H1 (cell line): ENCODE measurements around the gene LMTK3.

Experiments used
- BACH1 ChIP-seq: IDR thresholded peaks from 2 replicates; pipeline ENCODE4 v1.6.1; 2012; ENCODE audit warnings: low read length, improper control_type of control experiment
- CREB1 ChIP-seq: IDR thresholded peaks from 2 replicates; pipeline ENCODE4 v1.6.1; 2012; ENCODE audit warnings: inconsistent platforms
- EP300 ChIP-seq, 2 experiments: IDR thresholded peaks; 1 replicate in 1 of 2; 2 replicates in 1 of 2; pipeline ENCODE4 v1.6.1; 2011 to 2012; ENCODE audit warnings: low read depth in 2 of 2, low read length in 2 of 2, mild to moderate bottlenecking in 2 of 2, borderline replicate concordance in 1 of 2, inconsistent platforms in 1 of 2, moderate library complexity in 1 of 2
- EZH2 ChIP-seq: fragments of 200-600 bp; sonication (generic); IDR thresholded peaks from 2 replicates; pipeline ENCODE4 v1.7.1; 2012; ENCODE audit warnings: low read depth, mild to moderate bottlenecking, moderate library complexity, low read length, inconsistent platforms; ENCODE audit not compliant: severe bottlenecking
- MAFK ChIP-seq: IDR thresholded peaks from 2 replicates; pipeline ENCODE4 v1.6.1; 2012; ENCODE audit warnings: low read depth, mild to moderate bottlenecking, improper control_type of control experiment, low read length
- RFX5 ChIP-seq: IDR thresholded peaks from 2 replicates; pipeline ENCODE4 v1.6.1; 2011; ENCODE audit warnings: low read depth, low read length, improper control_type of control experiment, borderline replicate concordance
- SIX5 ChIP-seq: IDR thresholded peaks from 2 replicates; pipeline ENCODE4 v1.6.1; 2011; ENCODE audit warnings: mild to moderate bottlenecking, low read depth, low read length
- TAF7 ChIP-seq: optimal IDR thresholded peaks from 2 replicates; pipeline ENCODE3; 2011; ENCODE audit warnings: low read depth, mild to moderate bottlenecking, inconsistent platforms, low read length, moderate library complexity, borderline replicate concordance
- YY1 ChIP-seq: IDR thresholded peaks from 2 replicates; pipeline ENCODE4 v1.6.1; 2011; ENCODE audit warnings: low read depth, mild to moderate bottlenecking, low read length
- ZNF274 ChIP-seq: IDR thresholded peaks from 2 replicates; pipeline ENCODE4 v1.7.0; 2012; ENCODE audit warnings: low read length, borderline replicate concordance; ENCODE audit errors: extremely low read depth
- TF ChIP-seq, protein P1 (sequence below), 3 experiments: IDR thresholded peaks; 1 replicate in 2 of 3; 2 replicates in 1 of 3; pipeline versions ENCODE4 v1.5.1 to v1.6.1; 2011; ENCODE audit warnings: low read length in 3 of 3, mild to moderate bottlenecking in 3 of 3, inconsistent platforms in 2 of 3, low read depth in 1 of 3, moderate library complexity in 1 of 3; ENCODE audit not compliant: insufficient read depth in 1 of 3; ENCODE audit errors: control extremely low read depth in 1 of 3
- TF ChIP-seq, protein P2 (sequence below): IDR thresholded peaks from 2 replicates; pipeline ENCODE4 v1.6.1; 2011; ENCODE audit warnings: low read length, improper control_type of control experiment
- TF ChIP-seq, protein P3 (sequence below): IDR thresholded peaks from 2 replicates; pipeline ENCODE4 v1.6.1; 2012; ENCODE audit warnings: inconsistent platforms

DNA sequence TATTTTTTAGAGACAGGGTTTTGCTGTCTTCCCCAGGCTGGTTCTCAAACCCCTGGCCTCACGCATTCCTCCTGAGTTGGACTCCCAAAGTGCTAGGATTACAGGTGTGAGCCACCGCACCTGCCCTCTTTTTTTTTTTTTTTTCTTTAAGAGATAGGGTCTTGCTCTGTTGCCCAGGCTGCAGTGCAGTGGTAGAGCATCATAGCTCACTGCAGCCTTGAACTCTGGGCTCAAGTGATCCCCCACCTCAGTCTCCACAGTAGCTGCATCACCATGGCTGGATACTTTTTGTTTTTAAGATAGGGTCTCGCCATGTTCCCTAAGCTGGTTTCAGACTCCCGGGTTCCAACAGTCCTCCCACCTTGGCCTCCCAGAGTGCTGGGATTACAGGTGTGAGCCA lies 54.8 kb downstream of the LMTK3 start:
- no peak for TF ChIP-seq CREB1
- no peak for TF ChIP-seq MAFK
- TF ChIP-seq, protein P1, sequence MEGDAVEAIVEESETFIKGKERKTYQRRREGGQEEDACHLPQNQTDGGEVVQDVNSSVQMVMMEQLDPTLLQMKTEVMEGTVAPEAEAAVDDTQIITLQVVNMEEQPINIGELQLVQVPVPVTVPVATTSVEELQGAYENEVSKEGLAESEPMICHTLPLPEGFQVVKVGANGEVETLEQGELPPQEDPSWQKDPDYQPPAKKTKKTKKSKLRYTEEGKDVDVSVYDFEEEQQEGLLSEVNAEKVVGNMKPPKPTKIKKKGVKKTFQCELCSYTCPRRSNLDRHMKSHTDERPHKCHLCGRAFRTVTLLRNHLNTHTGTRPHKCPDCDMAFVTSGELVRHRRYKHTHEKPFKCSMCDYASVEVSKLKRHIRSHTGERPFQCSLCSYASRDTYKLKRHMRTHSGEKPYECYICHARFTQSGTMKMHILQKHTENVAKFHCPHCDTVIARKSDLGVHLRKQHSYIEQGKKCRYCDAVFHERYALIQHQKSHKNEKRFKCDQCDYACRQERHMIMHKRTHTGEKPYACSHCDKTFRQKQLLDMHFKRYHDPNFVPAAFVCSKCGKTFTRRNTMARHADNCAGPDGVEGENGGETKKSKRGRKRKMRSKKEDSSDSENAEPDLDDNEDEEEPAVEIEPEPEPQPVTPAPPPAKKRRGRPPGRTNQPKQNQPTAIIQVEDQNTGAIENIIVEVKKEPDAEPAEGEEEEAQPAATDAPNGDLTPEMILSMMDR (IDR thresholded peaks at IDR 0.05; ENCODE audit: control extremely low read depth in 1 of 3, insufficient read depth in 1 of 3, low read depth in 1 of 3, low read length in 3 of 3), result no peak
- no peak for TF ChIP-seq YY1
- TF ChIP-seq, protein P2, sequence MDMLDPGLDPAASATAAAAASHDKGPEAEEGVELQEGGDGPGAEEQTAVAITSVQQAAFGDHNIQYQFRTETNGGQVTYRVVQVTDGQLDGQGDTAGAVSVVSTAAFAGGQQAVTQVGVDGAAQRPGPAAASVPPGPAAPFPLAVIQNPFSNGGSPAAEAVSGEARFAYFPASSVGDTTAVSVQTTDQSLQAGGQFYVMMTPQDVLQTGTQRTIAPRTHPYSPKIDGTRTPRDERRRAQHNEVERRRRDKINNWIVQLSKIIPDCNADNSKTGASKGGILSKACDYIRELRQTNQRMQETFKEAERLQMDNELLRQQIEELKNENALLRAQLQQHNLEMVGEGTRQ, result no peak
- no peak for TF ChIP-seq EZH2
- no peak for TF ChIP-seq BACH1
- no peak for TF ChIP-seq RFX5
- TF ChIP-seq TAF7, result no peak
- TF ChIP-seq, protein P3, sequence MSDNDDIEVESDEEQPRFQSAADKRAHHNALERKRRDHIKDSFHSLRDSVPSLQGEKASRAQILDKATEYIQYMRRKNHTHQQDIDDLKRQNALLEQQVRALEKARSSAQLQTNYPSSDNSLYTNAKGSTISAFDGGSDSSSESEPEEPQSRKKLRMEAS, result no peak
- TF ChIP-seq EP300 (IDR thresholded peaks at IDR 0.05; ENCODE audit: borderline replicate concordance in 1 of 2, low read depth in 2 of 2, low read length in 2 of 2), result no peak
- TF ChIP-seq ZNF274, result no peak
- TF ChIP-seq SIX5, result no peak
